Subcutaneous adipose tissue (tissue), 4 donors: ENCODE measurements around the gene ZDHHC11. TPM values are rescaled to one million over a fixed set of nuclear protein-coding genes. Genes with fewer than 3 reads are reported as not detected.
"Not testable (repeated sequence)": the region's sequence is repeated elsewhere in the genome, so short reads cannot be mapped to it uniquely, and the experiment has no call there.

ENCODE experiments used
- CTCF ChIP-seq: fragments of 450-650 bp; IDR thresholded peaks from one replicate; pipeline ENCODE4 v1.5.1; 2016; ENCODE audit warnings: low read depth, mild to moderate bottlenecking, control low read depth, antibody characterized with exemption, moderate library complexity
- total RNA-seq, 4 donors: library from RNA; depleted of rRNA; stranded (reverse); fragments of >200 nt; gene quantifications; one replicate each; pipeline ENCODE4 v1.1.0, GENCODE V29; 2016

The ZDHHC11 gene
- total RNA-seq, 4 donors from 2014 or later = 0.88 to 4.5 (median 1.3) TPM

DNA sequence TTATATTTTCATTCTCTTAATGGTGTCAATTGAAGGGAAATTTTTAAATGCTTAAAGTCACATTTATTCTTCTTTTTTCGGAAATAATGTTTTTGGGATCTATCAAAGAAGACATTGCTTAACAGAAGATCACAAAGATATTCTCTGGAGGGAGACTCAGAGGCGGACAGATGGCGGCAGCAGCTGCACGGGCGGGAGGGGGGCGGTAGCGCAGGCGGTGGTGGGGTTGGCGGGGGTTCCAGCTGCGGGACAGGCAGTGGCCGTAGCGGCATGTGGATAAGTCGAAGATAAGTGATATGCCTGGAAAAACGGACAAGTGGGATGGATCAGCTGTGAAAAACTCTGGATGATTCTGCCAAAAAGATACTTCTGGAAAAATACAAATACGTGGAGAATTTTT, 34.6 kb downstream of the ZDHHC11 start:
- TF ChIP-seq CTCF = no peak

GRCh38 chr5:815449-815848, 35.3 kb downstream of the ZDHHC11 start:
- no peak for TF ChIP-seq CTCF

GRCh38 chr5:801472-801871, 49.3 kb downstream of the ZDHHC11 start:
- no peak for TF ChIP-seq CTCF

DNA sequence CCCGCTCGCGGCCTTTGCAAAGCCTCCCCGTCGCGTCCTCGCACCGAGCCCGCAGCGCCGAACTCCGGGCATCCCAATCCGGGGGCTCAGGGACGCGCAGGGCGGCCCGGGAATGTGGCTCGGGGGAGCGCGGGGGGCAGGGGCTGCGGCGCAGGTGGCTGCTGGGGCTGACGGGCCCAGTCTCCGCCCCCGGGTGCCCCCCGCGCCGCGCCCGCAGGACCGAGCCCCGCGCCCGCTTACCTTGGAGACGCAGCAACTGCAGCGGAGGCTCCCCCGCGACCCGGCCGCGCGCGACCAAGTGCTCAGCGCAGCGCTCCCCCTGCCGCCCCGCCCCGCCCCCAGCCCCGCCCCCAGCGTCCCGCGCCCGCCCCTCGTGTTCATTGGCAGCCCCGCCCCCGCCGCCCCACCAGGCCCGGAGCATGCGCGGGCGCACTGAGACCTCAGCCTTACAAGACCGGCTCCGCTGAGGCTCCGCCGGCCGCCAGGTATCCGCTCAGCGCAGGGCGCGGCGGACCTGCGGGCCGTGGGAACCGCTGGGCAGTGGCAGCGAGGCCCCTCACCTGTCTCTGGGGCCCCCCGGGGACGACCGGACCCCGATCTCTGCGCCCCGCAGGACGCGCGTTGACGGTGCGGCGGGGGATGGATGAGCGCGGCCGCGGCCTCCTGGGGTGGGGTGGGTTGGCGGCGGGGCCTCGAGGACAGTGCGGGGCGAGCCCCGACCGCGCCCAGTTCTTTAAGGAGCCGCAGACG, 66.2 kb downstream of the ZDHHC11 start, which contains the start of gene ZDHHC11B:
ZDHHC11B (minus strand) TSS at position 302 of the 750 bp plus-strand sequence. CDS start 17,810 bp downstream, outside the sequence.
- TF ChIP-seq CTCF = not testable (repeated sequence)

DNA sequence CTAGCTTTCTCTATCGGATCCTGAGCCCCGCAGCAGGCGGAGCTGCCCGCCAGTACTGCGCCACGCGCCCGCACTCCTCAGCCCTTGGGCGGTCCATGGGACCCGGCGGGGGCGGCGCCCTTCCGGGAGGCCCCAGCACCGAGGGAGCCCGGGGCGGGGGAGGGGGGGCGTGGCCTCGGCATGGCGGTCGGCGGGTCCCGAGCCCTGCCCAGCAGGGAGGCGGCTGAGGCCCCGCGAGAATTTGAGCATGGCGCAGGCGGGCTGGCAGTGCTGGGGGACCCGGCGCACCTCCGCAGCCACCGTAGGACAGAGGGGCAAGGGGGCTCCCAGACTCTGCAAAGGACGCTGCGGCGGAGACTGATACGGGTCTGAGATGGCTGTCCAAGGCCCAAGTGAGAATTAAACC, 73.0 kb downstream of the ZDHHC11 start:
- TF ChIP-seq CTCF = no peak

GRCh38 chr5:776862-777711, 73.7 kb downstream of the ZDHHC11 start:
- no peak for TF ChIP-seq CTCF
